Gastroesophageal sphincter (tissue), 4 donors: Measurements from ENCODE around the gene CD82. TPM values are rescaled to one million over a fixed set of nuclear protein-coding genes. Genes with fewer than 3 reads are reported as not detected.

Experiments used
- ATAC-seq: fragments of 150-250 bp; one replicate; pipeline ENCODE4 v1.9.1; 2016; ENCODE audit warnings: mild to moderate bottlenecking, moderate library complexity
- H3K27ac ChIP-seq, 4 donors: fragments of 200-600 bp; sonication (generic) in 3 of 4; 1 replicate in 3 of 4; 2 replicates in 1 of 4; pipeline ENCODE4 v1.5.1; 2016 to 2019
- H3K27me3 ChIP-seq: fragments of 200-600 bp; sonication (generic); one replicate; pipeline ENCODE4 v1.5.1; 2019
- H3K36me3 ChIP-seq, 2 donors: fragments of 200-600 bp; sonication (generic); one replicate each; pipeline ENCODE4 v1.5.1; 2019; ENCODE audit warnings: control low read depth in 1 of 2
- H3K4me1 ChIP-seq, 3 donors: fragments of 200-600 bp; sonication (generic); 1 replicate in 2 of 3; 2 replicates in 1 of 3; pipeline ENCODE4 v1.5.1; 2016 to 2019; ENCODE audit warnings: control low read depth in 2 of 3
- H3K4me3 ChIP-seq, 2 donors: fragments of 200-600 bp; sonication (generic); one replicate each; pipeline ENCODE4 v1.5.1; 2019; ENCODE audit warnings: mild to moderate bottlenecking in 1 of 2, moderate library complexity in 1 of 2
- H3K9me3 ChIP-seq, 3 donors: fragments of 200-600 bp; sonication (generic); one replicate each; pipeline ENCODE4 v1.5.1; 2017 to 2019; ENCODE audit warnings: control low read depth in 2 of 3
- EP300 ChIP-seq: sonication (generic); formaldehyde crosslinking; IDR thresholded peaks from one replicate; pipeline ENCODE4 v1.6.1; 2017; ENCODE audit warnings: antibody characterized with exemption, mild to moderate bottlenecking
- POLR2A ChIP-seq, 2 donors: fragments of 450-650 bp; IDR thresholded peaks; one replicate each; pipeline ENCODE4 v1.6.1; 2017; ENCODE audit warnings: antibody characterized with exemption in 2 of 2, mild to moderate bottlenecking in 2 of 2, moderate library complexity in 1 of 2
- POLR2AphosphoS5 ChIP-seq: sonication (generic); formaldehyde crosslinking; IDR thresholded peaks from one replicate; pipeline ENCODE4 v1.6.1; 2017; ENCODE audit warnings: antibody characterized with exemption
- WGBS, 2 donors: methylation state at CpG; one replicate each; pipeline ENCODE4 v1.1.5; 2018; ENCODE audit warnings: low coverage in 1 of 2; 5-methylcytosine and 5-hydroxymethylcytosine counted together
- total RNA-seq, 4 donors: library from RNA; depleted of rRNA; stranded (reverse); fragments of >200 nt; gene quantifications; one replicate each; pipeline ENCODE4 v1.1.0, GENCODE V29; 2016
- TF ChIP-seq, protein P1 (sequence below), 4 experiments: fragments of 200-600 bp in 2 of 4; fragments of 450-650 bp in 2 of 4; sonication (generic) in 1 of 4; IDR thresholded peaks; one replicate each; pipeline ENCODE4 v1.5.1; 2017 to 2019; ENCODE audit warnings: antibody characterized with exemption in 4 of 4, mild to moderate bottlenecking in 2 of 4, moderate library complexity in 2 of 4

Gene CD82
- total RNA-seq, 4 donors from 2014 or later: 12.7 to 24.0 (median 19.1) TPM

DNA sequence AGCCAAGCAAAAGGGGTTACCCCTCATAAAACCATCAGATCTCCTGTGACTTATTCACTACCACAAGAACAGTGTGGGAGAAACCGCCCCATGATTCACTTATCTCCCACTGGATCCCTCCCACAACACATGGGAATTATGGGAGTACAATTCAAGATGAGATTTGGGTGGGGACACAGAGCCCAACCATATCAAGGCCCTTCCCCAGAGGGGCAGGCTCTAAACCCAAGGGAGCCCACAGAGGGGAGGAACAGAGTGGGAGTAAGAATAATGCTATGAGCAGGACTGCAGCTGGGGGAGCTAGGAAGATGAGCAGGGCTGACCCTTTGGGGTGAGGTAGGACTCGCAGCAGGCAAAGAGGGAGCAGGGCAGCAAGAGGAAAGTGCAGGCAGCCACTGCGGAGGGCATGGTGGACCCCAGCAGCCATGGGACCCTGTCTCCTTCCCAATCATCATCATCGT, 59.3 kb downstream of the CD82 start:
- Histone ChIP-seq H3K4me3 (no peak overlapping the region), H3K27me3 (no peaks in the 10 kb centered on the region), H3K9me3 (no peaks in the 10 kb centered on the region), H3K4me1 (peaks cover 0 to 66% (median 17%) of the 10 kb centered on the region in 3 donors), H3K36me3 (no peaks in the 10 kb centered on the region), H3K27ac (no peak overlapping the region)
- WGBS, 2 donors: 94 to 100% methylated on average over 1 to 3 of the region's 4 CpGs
- TF ChIP-seq POLR2A (IDR thresholded peaks at IDR 0.05): no peak
- no peak for TF ChIP-seq POLR2AphosphoS5
- no peak for TF ChIP-seq EP300
- TF ChIP-seq, protein P1, sequence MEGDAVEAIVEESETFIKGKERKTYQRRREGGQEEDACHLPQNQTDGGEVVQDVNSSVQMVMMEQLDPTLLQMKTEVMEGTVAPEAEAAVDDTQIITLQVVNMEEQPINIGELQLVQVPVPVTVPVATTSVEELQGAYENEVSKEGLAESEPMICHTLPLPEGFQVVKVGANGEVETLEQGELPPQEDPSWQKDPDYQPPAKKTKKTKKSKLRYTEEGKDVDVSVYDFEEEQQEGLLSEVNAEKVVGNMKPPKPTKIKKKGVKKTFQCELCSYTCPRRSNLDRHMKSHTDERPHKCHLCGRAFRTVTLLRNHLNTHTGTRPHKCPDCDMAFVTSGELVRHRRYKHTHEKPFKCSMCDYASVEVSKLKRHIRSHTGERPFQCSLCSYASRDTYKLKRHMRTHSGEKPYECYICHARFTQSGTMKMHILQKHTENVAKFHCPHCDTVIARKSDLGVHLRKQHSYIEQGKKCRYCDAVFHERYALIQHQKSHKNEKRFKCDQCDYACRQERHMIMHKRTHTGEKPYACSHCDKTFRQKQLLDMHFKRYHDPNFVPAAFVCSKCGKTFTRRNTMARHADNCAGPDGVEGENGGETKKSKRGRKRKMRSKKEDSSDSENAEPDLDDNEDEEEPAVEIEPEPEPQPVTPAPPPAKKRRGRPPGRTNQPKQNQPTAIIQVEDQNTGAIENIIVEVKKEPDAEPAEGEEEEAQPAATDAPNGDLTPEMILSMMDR (IDR thresholded peaks at IDR 0.05): no peak
- no peak for ATAC-seq

DNA sequence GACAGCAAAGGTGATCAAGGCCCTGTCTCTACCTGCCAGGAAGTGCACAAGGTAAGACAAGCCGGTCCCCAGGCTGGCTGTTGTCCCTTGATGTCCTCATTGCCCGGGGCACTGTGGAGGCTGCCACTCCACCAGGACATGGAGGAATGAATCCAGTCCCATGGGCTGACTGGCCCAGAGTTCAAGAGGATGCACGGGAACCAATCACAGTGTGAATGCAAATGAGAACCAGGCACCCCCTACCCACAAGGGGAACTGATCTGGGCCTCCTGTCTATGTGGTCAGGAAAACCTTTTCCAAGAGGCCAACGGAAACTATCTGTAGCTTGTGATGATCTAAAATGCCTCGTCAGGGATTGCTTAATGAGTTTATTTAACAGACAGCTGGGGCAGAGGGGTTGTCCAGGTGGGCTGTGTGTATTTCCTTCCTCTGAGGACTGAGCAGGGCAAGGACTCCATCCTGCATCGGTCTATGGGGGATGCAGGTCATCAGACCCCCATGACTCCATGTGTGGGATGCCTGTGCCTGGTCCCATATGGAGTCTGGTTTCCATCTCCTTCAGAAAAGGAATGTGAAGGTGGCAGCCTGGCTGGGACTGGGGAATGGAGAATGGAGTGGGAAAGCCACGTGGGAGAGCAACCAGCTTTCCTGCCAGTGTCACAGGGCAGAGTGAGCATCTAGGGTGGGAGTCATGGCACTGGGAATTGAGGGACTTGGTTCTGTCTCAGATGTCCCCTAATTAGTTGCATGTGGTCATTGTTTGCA, 60.5 kb downstream of the CD82 start:
- no peak overlapping the region for H3K4me3 ChIP-seq
- H3K9me3 ChIP-seq: no peaks in the 10 kb centered on the region
- TF ChIP-seq, protein P1 (IDR thresholded peaks at IDR 0.05): no peak
- no peak for TF ChIP-seq EP300
- TF ChIP-seq POLR2A (IDR thresholded peaks at IDR 0.05): no peak
- no peak for TF ChIP-seq POLR2AphosphoS5
- no peaks in the 10 kb centered on the region for H3K36me3 ChIP-seq
- no peak for ATAC-seq
- WGBS, 2 donors: 71 to 86% methylated on average over 2 to 4 of the region's 7 CpGs
- no peaks in the 10 kb centered on the region for H3K27me3 ChIP-seq
- H3K27ac ChIP-seq: peak overlapping the region in 2 of 4 donors; percentile 80 to 81
- H3K4me1 ChIP-seq: peaks cover 0 to 66% (median 17%) of the 10 kb centered on the region in 3 donors

DNA sequence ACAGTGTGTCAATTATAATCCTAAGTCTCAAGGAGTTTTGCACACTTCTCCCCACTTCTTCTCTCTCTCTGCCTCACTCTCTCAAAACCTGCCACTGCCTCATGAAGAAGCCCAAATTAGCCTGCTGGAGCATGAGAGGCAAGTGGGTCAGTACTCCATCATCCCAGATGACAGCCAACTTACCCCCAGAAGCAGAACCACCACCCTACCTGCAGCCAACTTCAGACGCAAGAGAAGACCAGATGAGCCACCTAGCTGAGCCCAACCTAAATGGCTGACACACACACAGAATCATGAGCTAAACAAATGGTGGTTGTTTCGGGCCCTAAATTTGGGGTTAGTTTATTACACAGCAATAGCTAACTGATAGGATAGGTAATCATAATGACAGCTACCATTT, 61.2 kb downstream of the CD82 start:
- no peaks in the 10 kb centered on the region for H3K9me3 ChIP-seq
- peaks cover 0 to 59% (median 17%) of the 10 kb centered on the region in 3 donors for H3K4me1 ChIP-seq
- peak overlapping the region; percentile 41 to 81 (median 78) for H3K27ac ChIP-seq
- WGBS, 2 donors: no CpG with 5 or more reads among the region's 2 CpGs
- no peaks in the 10 kb centered on the region for H3K36me3 ChIP-seq
- no peak for ATAC-seq
- no peak overlapping the region for H3K4me3 ChIP-seq
- TF ChIP-seq POLR2AphosphoS5 (no peak), EP300 (no peak), POLR2A (IDR thresholded peaks at IDR 0.05) (no peak)
- TF ChIP-seq, protein P1 (IDR thresholded peaks at IDR 0.05): no peak
- no peaks in the 10 kb centered on the region for H3K27me3 ChIP-seq

DNA sequence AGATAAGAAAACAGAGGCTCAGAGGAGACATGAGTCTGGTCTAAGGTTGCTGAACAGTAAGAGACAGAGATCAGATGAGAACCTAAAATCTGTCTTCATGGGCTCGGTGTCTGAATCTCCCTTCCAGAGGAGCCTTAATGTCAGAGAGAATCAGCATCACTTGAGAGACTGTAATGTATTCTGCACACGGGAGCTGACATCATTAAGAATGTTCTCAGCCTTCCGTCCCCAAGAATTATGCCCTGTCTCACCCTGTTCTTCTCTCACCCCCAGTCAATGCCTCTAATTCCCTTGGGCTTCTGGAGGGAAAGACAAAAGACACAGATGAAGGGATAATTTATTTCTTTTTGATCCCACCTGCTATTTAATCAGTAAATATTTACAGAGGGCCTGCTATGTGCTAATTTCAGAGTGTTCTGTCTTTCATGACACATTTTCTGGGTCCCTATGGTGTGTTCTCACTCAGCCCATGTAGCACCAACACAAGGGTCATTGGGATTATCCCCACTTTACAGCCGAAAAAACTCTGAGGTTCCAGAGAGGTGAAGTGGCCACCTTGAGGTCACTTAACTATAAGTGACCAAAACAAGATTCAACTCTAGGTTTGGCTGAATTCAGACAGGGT, 61.8 kb downstream of the CD82 start:
- WGBS, 2 donors: 13 to 38% methylated on average over 4 of the region's 4 CpGs
- no peaks in the 10 kb centered on the region for H3K27me3 ChIP-seq
- H3K27ac ChIP-seq: peak overlapping the region; percentile 71 to 81 (median 78)
- no peaks in the 10 kb centered on the region for H3K36me3 ChIP-seq
- peak; percentile 43 for TF ChIP-seq POLR2AphosphoS5
- TF ChIP-seq, protein P1 (IDR thresholded peaks at IDR 0.05): no peak
- no peak overlapping the region for H3K4me3 ChIP-seq
- peak; percentile 37 for ATAC-seq
- peaks cover 0 to 58% (median 17%) of the 10 kb centered on the region in 3 donors for H3K4me1 ChIP-seq
- no peaks in the 10 kb centered on the region for H3K9me3 ChIP-seq
